Measurements from ENCODE around the gene NYAP2. TPM values are rescaled to one million over a fixed set of nuclear protein-coding genes. Genes with fewer than 3 reads are reported as not detected.

NYAP2 gene
- total RNA-seq, 1 donor from 2014 or later = not detected

DNA sequence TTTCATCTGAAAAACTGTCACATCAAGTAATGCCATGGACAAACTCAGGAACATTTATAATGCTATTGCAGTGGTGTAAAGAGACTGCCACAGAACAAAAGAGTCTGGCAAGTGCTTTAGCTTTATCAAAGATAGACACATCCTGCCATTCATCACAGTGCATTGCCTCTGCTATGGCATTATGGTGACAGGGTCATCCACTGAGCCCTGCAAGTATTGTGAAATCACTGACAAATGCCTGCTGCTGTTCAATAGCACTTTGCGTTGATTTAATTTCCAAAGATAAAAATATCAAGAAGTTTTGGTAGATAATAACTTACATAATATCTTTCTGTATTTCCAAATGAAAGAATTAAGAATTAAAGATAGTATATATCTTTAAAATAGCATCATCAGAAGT, 38.7 kb downstream of the NYAP2 start:
- TF ChIP-seq, protein P1, sequence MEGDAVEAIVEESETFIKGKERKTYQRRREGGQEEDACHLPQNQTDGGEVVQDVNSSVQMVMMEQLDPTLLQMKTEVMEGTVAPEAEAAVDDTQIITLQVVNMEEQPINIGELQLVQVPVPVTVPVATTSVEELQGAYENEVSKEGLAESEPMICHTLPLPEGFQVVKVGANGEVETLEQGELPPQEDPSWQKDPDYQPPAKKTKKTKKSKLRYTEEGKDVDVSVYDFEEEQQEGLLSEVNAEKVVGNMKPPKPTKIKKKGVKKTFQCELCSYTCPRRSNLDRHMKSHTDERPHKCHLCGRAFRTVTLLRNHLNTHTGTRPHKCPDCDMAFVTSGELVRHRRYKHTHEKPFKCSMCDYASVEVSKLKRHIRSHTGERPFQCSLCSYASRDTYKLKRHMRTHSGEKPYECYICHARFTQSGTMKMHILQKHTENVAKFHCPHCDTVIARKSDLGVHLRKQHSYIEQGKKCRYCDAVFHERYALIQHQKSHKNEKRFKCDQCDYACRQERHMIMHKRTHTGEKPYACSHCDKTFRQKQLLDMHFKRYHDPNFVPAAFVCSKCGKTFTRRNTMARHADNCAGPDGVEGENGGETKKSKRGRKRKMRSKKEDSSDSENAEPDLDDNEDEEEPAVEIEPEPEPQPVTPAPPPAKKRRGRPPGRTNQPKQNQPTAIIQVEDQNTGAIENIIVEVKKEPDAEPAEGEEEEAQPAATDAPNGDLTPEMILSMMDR (IDR thresholded peaks at IDR 0.05) = no peak
- Histone ChIP-seq H3K9me3 (no peaks in the 10 kb centered on the region), H3K27me3 (no peaks in the 10 kb centered on the region), H3K36me3 (no peaks in the 10 kb centered on the region), H3K27ac (no peak overlapping the region), H3K4me3 (no peak overlapping the region), H3K4me1 (no peaks in the 10 kb centered on the region)
- no peak for DNase-seq (ENCODE audit: low spot score in 2 of 2)
- intact Hi-C loops (cut with DNase I) = no loop called here

DNA sequence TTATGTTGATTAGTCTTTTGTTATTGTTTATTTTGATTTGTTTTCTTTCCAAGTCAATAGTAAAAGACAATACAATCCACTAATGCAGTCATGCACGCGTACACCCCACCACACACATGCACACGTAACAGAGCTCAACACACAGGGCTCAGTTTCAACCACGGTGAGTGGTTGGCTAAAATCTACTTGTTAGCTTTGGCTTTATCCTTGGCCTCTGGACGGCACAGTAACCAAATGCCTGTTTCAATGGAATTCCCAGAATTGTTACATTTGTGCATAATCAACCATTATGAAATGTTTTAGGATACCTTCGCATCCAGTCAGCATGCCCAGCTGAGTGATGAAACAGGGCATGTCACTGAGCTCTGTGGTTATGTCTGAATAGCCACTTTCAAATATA, 53.2 kb downstream of the NYAP2 start:
- intact Hi-C loops (cut with DNase I) = no loop called here

GRCh38 chr2:225454412-225454811, 54.9 kb downstream of the NYAP2 start:
- no peaks in the 10 kb centered on the region for H3K27me3 ChIP-seq
- no peaks in the 10 kb centered on the region for H3K4me1 ChIP-seq
- H3K27ac ChIP-seq = no peak overlapping the region
- intact Hi-C loops (cut with DNase I) = no loop called here
- TF ChIP-seq, protein P1 (IDR thresholded peaks at IDR 0.05) = no peak
- no peak for DNase-seq (ENCODE audit: low spot score in 2 of 2)
- no peaks in the 10 kb centered on the region for H3K36me3 ChIP-seq
- no peaks in the 10 kb centered on the region for H3K9me3 ChIP-seq
- H3K4me3 ChIP-seq = no peak overlapping the region

More for the DNA sequence above, 53.2 kb downstream of the NYAP2 start:
- no peaks in the 10 kb centered on the region for H3K9me3 ChIP-seq
- no peaks in the 10 kb centered on the region for H3K4me1 ChIP-seq
- TF ChIP-seq, protein P1 (IDR thresholded peaks at IDR 0.05) = no peak
- no peak for DNase-seq (ENCODE audit: low spot score in 2 of 2)
- H3K36me3 ChIP-seq = no peaks in the 10 kb centered on the region
- no peak overlapping the region for H3K4me3 ChIP-seq
- no peaks in the 10 kb centered on the region for H3K27me3 ChIP-seq
- H3K27ac ChIP-seq = no peak overlapping the region

DNA sequence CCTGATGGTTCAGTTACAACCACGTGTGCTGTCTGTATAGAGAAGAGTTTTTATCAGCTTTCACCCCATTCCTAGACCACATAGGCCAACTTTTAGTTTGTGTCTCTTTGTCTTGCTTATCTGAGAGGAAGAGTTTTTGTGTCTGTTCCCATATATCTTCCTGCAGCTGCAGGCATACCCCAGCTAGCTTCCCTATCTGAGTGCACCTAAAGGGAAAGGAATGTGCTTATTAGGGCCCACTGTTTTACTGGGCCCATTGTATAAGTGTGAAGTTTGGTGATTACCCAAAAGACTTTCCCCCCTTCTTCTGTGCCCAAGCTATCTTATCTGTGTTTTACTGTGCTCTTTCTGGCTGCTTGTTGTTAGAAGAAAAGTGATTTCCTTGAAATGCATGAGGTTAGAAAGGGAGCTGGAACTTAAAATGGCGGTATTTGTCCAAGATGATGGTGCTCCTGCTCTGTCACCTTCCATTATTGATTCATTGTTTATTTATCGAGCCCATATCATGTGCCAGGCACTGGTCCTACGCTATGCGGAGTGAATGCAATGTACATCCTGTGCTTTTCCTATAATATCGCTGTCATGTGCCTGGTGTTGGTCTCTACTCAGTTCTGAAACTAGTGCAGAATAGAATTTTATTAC, 57.2 kb downstream of the NYAP2 start:
- TF ChIP-seq, protein P1 (IDR thresholded peaks at IDR 0.05) = no peak
- no peaks in the 10 kb centered on the region for H3K4me1 ChIP-seq

GRCh38 chr2:225457482-225457881, 58.0 kb downstream of the NYAP2 start:
- Histone ChIP-seq H3K9me3 (no peaks in the 10 kb centered on the region), H3K36me3 (no peaks in the 10 kb centered on the region), H3K27ac (no peak overlapping the region), H3K4me1 (no peaks in the 10 kb centered on the region), H3K4me3 (no peak overlapping the region), H3K27me3 (no peaks in the 10 kb centered on the region)
- TF ChIP-seq, protein P1 (IDR thresholded peaks at IDR 0.05) = no peak
- no peak for DNase-seq (ENCODE audit: low spot score in 2 of 2)
- intact Hi-C loops (cut with DNase I) = no loop called here

More for the DNA sequence above, 57.2 kb downstream of the NYAP2 start:
- DNase-seq (ENCODE audit: low spot score in 2 of 2) = no peak
- Histone ChIP-seq H3K27me3 (no peaks in the 10 kb centered on the region), H3K4me3 (no peak overlapping the region), H3K9me3 (no peaks in the 10 kb centered on the region), H3K36me3 (no peaks in the 10 kb centered on the region), H3K27ac (no peak overlapping the region)
- intact Hi-C loops (cut with DNase I) = no loop called here
